ENCODE data around the gene SCN5A.

SCN5A gene

DNA sequence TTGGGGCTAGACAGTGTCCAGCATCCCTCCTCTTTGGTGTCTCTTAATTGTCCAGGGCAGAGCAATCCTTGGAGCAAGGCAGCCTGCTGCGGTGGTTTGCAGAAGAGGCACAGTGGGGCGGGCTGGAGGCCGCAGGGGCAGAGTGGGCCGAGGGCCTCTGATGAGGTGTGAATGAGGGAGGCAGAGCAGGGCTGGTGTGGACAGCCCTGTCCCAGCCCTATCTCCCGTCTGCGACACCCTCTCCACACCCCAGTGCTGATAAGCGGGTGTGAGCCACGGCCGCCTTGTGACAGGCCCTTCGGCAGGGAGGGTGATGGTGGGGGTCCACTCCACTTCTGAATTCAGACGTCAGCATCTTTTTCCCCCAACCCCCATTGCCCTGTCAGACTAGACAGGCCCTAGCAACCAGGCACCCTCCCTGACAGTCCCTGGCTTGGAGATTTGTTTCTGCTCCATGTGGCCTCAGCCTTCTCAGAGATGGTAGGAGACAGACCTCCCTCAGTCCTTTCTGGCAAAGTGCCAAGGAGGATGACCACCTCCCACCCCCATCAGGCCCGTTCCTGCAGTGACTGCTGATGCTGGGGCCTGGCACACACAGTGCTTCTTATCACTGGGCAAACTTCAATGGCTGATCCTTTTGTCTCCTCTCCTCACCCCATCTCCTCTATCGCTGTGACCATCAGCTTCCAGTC lies 116.1 kb downstream of the SCN5A start:
- DNase-seq = no peak

DNA sequence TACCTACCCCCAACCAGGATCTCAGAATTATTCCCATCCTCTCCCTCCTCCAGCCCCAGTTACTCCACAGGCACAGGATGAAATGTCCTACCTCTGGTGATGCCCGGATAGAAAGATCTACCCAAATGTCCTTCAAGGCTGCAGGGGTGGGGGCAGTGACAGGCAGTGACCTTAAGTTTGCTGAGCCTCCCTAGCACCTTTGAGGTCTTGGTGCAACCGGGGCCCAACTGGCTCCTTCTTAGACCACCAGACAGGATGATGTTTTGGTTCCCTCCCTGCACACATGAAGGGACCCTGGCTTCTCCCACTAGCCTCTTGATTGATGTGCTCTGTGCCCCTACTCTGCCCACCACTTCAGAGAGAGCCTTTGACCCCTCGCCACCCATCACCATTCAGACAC lies 117.0 kb downstream of the SCN5A start:
- DNase-seq = no peak

DNA sequence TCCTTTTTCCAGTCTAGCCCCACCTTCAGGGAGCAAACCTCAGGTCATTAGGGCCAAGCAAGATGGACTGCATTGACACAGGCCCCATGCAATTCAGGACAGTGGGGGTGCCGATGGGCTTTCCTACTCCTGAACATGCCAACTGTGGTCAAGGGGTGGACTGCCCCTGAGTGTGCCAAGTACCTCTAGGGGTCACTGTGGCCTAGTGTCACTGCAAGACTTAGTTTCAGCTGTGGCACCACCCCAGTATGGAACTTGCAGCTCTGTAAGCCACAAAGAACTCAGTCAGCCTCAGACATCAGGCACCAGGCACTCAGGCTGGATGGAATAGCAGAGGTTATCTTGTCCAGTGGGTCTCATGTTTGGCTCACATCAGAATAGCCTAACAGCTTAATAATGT lies 121.0 kb downstream of the SCN5A start:
- DNase-seq = no peak

DNA sequence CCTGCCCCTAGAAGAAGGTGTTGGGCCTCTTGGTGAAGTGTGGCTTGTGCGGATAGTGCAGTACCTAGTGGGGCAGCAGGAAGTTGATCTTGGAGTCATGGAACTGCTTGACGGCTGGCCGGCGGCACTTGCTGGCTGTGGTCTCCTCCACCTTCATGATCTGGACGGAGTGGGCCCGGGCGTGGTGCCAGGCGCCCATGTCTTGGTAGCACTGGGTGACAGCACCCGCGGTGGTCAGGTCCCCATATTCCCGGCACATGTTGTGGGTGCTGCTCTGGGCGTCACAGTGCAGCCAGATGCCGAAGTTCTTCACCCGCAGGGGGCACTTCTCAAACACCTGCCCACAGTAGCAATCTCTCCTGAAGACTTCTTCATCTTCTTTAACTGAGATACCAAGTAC lies 122.7 kb downstream of the SCN5A start:
- no peak for DNase-seq

DNA sequence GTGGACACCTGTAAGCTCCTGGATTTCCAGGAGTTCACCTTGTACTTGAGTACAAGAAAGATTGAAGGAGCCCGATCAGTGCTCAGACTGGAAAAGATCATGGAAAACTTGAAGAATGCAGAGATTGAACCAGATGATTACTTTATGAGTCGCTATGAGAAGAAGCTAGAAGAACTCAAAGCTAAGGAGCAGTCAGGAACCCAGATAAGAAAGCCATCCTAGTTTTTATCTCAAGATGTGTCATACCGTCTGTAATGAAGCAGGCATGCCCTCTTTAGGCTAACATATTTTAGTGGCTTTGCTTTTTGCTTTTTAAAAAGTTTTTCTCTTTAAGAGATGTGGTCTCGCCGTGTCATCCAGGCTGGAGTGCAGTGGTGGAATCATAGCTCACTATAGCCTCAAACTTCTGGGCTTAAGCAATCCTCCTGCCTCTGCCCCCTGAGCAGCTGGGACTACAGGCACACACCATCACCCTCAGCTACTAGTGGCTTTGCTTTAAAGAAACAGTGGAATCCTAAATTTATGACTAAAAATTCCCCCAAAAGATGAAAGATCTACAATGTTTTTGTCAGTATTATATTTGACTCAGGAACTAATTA lies 125.2 kb downstream of the SCN5A start:
- DNase-seq = no peak

DNA sequence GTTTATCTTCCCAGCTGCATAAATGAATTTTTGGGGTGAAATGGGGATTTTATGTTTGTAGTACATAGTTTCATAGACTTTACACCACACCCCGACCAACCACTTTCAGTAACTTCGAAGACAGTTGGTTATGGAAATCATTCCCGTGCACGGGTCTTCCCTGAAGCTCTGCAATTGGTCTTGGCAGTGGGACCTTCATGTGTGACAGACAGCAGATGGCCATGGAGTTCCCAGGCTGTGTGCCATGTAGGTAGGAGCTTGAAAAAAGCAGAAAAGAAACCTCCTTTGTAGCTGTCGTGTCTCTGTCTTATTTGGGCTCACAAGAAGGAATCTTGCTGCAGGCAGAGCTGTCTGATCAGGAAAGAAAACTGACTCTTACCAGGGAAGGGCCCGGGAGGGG lies 127.5 kb downstream of the SCN5A start:
- DNase-seq = no peak

DNA sequence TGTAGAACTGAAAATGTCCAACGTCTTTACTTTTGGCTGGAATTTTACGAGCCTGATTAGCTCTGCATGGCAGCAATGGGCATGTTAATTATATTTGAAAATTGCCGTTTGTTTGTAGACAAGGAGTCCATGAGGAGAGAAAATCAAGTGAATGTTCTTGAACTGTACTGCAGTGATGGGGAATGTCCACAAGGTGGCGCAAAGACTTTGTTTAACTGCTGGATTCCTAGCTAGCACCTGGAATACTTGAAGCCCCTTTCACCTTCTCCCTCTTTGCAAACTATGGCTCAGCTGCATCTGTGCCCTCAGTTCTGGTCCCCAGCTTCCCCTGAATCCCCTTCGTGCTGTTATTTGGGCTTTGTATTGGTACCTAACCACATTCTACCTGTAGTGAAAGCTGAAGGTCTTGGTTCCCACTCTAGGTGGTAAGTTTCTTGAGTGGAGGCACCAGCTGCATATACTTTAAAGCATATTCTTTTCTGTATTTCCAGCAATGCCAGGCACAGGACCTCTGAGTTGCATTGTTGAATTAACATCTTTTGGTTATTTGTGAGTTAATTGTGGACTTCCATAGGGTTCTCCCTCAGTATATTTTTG lies 128.0 kb downstream of the SCN5A start:
- peak; percentile 37 for DNase-seq

DNA sequence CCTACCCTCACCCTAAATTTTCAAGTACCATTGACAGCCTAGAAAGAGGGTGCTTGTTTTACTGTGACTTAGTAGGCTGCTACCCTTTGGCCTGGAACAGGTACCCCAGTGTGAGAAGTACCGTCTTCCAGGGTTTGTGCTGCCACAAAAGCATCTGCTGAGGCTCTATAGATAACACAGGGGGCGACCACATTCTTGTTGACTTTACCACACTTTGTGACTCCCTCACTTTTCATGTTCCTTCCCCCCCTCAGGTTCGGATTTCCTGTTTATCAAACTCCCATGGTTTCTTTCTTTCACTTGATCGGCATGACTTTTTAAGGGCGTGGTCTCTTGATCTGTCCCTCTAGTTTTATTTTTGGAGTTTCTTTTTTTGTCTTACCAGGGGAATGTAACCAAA lies 129.8 kb downstream of the SCN5A start:
- peak; percentile 4 for DNase-seq

DNA sequence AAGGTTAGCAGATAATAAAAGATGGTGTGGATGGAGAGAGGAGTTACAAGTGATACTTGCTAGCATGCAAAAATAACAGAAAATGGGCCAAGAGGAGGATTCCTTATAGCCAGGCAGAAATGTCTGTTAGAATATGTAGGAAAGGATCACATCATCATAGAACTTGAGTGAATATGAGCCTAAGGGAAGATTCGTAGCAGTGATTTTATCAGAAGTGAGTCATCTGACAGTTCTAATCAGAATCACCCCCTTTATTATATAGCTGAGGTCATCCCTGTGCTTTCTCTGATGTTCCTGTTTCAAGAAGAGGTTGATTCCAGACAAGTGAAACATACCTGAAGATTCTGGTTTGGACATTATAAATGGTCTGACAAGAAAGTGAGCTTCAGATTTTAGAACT lies 130.5 kb downstream of the SCN5A start:
- no peak for DNase-seq

DNA sequence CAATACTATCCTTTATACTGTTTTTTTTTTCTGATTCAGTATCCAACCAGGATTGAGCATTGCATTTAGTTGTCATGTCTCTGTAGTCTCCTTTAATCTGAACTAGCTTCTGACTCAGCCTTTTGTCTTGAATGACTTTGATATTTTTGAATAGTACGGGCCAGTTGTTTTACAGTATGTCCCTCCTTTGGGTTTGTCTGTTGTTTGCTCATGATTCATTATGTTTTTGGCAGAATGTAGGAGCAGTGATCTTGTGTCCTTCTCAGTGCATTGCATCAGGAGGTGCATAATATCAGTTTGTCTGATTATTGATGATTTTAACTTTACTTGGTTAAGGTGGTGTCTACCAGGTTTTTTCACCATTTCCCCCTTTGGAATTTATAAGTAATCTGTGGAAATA lies 132.8 kb downstream of the SCN5A start:
- no peak for DNase-seq

DNA sequence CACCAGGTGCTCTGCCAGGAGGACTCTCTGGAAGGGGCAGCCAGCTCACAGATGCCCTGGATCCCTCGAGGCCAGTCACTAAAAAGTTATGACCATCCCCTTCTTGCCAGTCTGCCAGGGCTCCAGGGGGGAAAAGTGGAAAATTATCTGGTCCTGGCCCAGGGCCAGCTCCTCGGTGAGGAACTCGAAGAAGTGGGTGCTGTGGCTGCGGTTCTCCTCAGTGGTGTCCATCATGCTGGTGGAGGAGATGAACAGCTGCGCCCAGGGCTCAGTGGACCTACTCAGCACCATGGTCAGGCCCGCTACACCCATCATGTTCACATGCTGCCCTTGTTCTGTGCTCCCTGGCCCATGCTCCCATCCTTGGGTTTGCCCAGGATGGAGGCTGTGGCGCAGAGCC lies 134.1 kb downstream of the SCN5A start:
- DNase-seq = no peak

DNA sequence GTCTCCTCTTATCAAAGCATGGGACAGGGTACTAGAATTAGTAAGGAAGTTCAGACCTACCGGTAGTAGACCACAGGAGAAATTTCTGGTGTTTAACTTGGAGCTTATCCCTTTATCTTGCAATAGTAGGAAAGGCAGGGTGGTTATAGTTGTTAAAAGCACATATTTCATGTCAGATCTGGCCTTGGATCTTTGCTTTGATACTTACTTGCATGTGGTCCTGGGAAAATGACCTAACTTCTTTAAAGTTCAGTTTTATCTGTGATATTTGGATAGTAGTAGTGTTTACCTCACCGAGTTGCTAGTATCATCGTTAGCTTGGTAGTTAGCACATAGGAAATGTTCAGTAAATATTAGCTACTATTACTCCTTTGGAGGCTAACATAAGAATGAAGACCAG lies 137.9 kb downstream of the SCN5A start:
- no peak for DNase-seq

DNA sequence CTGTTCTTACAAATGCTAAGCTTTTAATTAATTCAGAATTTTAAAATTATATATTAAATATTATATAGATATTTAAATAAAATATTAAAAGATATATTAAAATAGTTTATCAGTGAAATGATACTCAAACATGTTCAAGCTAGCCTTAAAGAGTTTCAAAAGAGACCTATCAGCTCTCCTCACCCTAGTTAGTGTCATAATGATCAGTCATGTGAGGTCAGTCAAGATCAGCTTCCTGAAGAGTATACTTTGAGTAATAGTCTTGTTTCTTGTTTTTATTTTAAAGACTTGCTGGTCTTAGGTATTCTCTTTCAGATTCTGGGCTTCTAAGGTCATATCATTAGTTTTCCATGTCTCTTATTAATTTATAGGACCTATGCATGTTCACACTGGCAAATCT lies 138.9 kb downstream of the SCN5A start:
- DNase-seq = no peak

DNA sequence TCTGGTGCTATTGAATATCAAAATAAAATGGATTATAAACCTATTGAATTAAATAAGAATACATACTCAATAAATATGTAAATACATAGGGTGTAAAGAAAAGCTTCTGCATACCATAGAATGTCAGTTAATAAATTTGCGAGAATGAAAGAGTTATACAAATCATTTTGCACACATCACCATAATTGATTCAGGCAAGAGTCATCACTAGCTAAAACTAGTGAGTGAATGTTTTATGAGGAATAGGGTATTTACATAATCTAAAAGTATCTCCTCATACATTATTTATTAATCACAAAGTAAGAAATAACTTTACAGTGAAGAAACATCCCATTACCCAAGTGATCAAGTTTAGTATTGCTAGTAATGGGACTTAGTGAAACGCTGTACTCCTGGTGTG lies 139.8 kb downstream of the SCN5A start:
- no peak for DNase-seq

DNA sequence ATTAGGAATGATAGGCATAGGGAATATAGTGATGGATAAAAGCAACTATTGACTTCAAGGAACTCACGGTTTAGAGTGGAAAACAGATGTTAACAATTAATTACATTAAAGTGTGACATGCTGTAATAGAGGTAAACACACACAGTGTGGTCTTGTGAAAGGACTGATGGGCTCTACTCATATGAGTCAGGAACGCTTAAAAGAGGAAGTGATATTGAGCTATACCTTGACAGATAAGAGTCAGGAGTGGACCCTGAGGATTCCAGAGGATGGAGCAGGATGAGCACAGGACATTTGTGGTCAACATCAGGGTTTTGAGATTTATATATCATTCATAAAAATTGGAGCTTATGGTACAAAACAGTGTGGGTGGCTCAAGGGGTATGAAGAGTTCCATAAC lies 142.4 kb downstream of the SCN5A start:
- no peak for DNase-seq

DNA sequence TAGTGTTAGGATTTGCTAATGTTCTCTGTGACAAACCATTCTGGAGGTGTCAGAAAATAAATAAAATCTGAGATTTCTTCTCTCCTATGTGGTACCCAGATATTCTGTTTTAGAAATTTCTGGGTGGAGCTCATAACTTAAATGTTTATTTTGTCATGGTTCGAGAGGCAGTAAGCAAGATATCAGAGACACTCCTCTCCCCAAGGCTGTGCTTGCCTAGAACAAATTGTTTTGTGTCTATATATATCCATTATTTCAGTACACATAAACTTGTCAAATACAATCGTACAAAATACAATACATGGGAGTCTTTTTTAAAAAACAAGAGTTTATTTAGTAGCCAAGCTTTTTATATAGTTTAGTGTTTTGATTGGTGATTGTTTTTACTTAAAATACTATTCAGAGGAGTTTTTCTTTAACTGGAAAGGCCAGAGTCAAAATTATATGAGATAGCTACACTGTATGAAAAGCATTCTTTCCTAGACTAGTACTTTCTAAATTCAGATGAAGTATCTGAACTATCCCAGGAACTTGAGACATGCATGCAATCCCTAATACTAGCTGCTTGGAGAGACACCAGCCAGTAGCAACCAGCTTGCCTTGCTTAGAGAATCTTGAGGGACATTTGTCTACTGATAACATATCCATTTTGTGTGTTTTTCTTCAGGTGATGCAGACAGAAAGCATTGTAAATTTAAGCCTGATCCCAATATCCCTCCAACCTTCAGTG lies 148.6 kb downstream of the SCN5A start:
- no peak for DNase-seq

Data from activated effector memory CD4-positive, alpha-beta T cell treated with Interleukin-2 at 50 U/mL for 16 hours (primary cell).